Ovary (tissue), 3 donors: Measurements from ENCODE around the gene TASOR2.

ENCODE experiments used
- EP300 ChIP-seq: sonication (generic); formaldehyde crosslinking; IDR thresholded peaks from one replicate; pipeline ENCODE4 v1.6.1; 2017; ENCODE audit warnings: antibody characterized with exemption
- POLR2A ChIP-seq: fragments of 450-650 bp; IDR thresholded peaks from one replicate; pipeline ENCODE4 v1.6.1; 2017; ENCODE audit warnings: antibody characterized with exemption, mild to moderate bottlenecking, moderate library complexity
- TF ChIP-seq, protein P1 (sequence below), 3 donors: fragments of 450-650 bp in 2 of 3; fragments of 200-600 bp in 1 of 3; IDR thresholded peaks; one replicate each; pipeline versions ENCODE4 v1.5.1 to v1.8.0; 2016 to 2022; ENCODE audit warnings: antibody characterized with exemption in 3 of 3, mild to moderate bottlenecking in 1 of 3
- donor health status: DM: no; HTN: no; CAD: no.

DNA sequence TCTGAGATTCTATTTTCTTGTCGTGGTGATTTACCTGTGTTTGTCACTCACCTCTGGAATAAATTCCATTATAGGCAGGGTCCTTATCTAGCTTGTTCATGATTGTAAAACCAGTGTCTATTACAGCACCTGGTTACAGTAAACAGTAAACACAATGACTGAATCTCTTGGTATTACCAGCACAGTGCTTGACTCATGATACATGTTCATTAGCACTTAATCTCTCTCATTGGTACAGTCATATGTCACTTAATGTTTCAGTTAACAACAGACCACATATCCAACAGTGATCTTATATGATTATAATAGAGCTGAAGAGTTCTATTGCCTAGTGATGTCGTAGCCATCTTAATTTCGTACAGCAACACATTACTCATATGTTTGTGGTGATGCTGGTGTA, 1.6 kb upstream of the TASOR2 start:
- TF ChIP-seq, protein P1, sequence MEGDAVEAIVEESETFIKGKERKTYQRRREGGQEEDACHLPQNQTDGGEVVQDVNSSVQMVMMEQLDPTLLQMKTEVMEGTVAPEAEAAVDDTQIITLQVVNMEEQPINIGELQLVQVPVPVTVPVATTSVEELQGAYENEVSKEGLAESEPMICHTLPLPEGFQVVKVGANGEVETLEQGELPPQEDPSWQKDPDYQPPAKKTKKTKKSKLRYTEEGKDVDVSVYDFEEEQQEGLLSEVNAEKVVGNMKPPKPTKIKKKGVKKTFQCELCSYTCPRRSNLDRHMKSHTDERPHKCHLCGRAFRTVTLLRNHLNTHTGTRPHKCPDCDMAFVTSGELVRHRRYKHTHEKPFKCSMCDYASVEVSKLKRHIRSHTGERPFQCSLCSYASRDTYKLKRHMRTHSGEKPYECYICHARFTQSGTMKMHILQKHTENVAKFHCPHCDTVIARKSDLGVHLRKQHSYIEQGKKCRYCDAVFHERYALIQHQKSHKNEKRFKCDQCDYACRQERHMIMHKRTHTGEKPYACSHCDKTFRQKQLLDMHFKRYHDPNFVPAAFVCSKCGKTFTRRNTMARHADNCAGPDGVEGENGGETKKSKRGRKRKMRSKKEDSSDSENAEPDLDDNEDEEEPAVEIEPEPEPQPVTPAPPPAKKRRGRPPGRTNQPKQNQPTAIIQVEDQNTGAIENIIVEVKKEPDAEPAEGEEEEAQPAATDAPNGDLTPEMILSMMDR (IDR thresholded peaks at IDR 0.05): no peak
- TF ChIP-seq POLR2A (no peak), EP300 (no peak)
